Loucy (cell line): ENCODE data around the gene SPOCK2.

Experiments used
- EZH2phosphoT487 ChIP-seq: fragments of 200-600 bp; IDR thresholded peaks from 2 replicates; pipeline ENCODE4 v1.6.1; 2018; ENCODE audit warnings: antibody characterized with exemption, mild to moderate bottlenecking, moderate library complexity, borderline replicate concordance
- TF ChIP-seq, protein P1 (sequence below): fragments of 200-600 bp; sonication (generic); conservative IDR thresholded peaks from 2 replicates; pipeline ENCODE4 v1.5.1; 2014; ENCODE audit warnings: mild to moderate bottlenecking, antibody characterized with exemption, low read length

- TF ChIP-seq, protein P1, sequence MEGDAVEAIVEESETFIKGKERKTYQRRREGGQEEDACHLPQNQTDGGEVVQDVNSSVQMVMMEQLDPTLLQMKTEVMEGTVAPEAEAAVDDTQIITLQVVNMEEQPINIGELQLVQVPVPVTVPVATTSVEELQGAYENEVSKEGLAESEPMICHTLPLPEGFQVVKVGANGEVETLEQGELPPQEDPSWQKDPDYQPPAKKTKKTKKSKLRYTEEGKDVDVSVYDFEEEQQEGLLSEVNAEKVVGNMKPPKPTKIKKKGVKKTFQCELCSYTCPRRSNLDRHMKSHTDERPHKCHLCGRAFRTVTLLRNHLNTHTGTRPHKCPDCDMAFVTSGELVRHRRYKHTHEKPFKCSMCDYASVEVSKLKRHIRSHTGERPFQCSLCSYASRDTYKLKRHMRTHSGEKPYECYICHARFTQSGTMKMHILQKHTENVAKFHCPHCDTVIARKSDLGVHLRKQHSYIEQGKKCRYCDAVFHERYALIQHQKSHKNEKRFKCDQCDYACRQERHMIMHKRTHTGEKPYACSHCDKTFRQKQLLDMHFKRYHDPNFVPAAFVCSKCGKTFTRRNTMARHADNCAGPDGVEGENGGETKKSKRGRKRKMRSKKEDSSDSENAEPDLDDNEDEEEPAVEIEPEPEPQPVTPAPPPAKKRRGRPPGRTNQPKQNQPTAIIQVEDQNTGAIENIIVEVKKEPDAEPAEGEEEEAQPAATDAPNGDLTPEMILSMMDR = no peak
- no peak for TF ChIP-seq EZH2phosphoT487
These were observed 73.4 kb downstream of the SPOCK2 start for GRCh38 chr10:72014785-72015480.
